ENCODE measurements around the gene TMEM74B.

TMEM74B gene

GRCh38 chr20:1146957-1147356 is 37.8 kb downstream of the TMEM74B start:
- H3K27ac Mint-ChIP-seq: no peak overlapping the region
- no peaks in the 10 kb centered on the region for H3K9me3 Mint-ChIP-seq
- peaks cover 22% of the 10 kb centered on the region for H3K36me3 Mint-ChIP-seq

GRCh38 chr20:1144401-1145172 is 40.2 kb downstream of the TMEM74B start:
- H3K27ac Mint-ChIP-seq: no peak overlapping the region
- H3K27me3 Mint-ChIP-seq: no peaks in the 10 kb centered on the region
- H3K36me3 Mint-ChIP-seq: peaks cover 26% of the 10 kb centered on the region
- H3K4me1 Mint-ChIP-seq: peaks cover 38% of the 10 kb centered on the region
- no peak overlapping the region for H3K4me3 Mint-ChIP-seq
- no peaks in the 10 kb centered on the region for H3K9me3 Mint-ChIP-seq

More at GRCh38 chr20:1146957-1147356, 37.8 kb downstream of the TMEM74B start:
- no peak overlapping the region for H3K4me3 Mint-ChIP-seq
- H3K27me3 Mint-ChIP-seq: no peaks in the 10 kb centered on the region
- peaks cover 45% of the 10 kb centered on the region for H3K4me1 Mint-ChIP-seq

GRCh38 chr20:1137236-1137635 is 47.5 kb downstream of the TMEM74B start:
- H3K4me3 Mint-ChIP-seq: no peak overlapping the region
- H3K36me3 Mint-ChIP-seq: peaks cover 41% of the 10 kb centered on the region
- no peak overlapping the region for H3K27ac Mint-ChIP-seq
- H3K27me3 Mint-ChIP-seq: no peaks in the 10 kb centered on the region
- no peaks in the 10 kb centered on the region for H3K9me3 Mint-ChIP-seq
- peaks cover 29% of the 10 kb centered on the region for H3K4me1 Mint-ChIP-seq

- peaks cover 47% of the 10 kb centered on the region for H3K36me3 Mint-ChIP-seq
- no peak overlapping the region for H3K4me3 Mint-ChIP-seq
- H3K4me1 Mint-ChIP-seq: peaks cover 48% of the 10 kb centered on the region
- no peak overlapping the region for H3K27ac Mint-ChIP-seq
- H3K27me3 Mint-ChIP-seq: no peaks in the 10 kb centered on the region
- no peaks in the 10 kb centered on the region for H3K9me3 Mint-ChIP-seq
These were observed 49.9 kb downstream of the TMEM74B start for GRCh38 chr20:1134836-1135235.

GRCh38 chr20:1134355-1134754 is 50.4 kb downstream of the TMEM74B start:
- Mint-ChIP-seq H3K27me3 (no peaks in the 10 kb centered on the region), H3K27ac (no peak overlapping the region), H3K4me3 (no peak overlapping the region), H3K36me3 (peaks cover 49% of the 10 kb centered on the region), H3K9me3 (no peaks in the 10 kb centered on the region), H3K4me1 (peaks cover 48% of the 10 kb centered on the region)

GRCh38 chr20:1131354-1131753 is 53.4 kb downstream of the TMEM74B start:
- no peak overlapping the region for H3K27ac Mint-ChIP-seq

GRCh38 chr20:1130847-1131246 is 53.9 kb downstream of the TMEM74B start:
- H3K36me3 Mint-ChIP-seq: peaks cover 55% of the 10 kb centered on the region
- no peak overlapping the region for H3K4me3 Mint-ChIP-seq
- H3K27me3 Mint-ChIP-seq: no peaks in the 10 kb centered on the region
- H3K27ac Mint-ChIP-seq: no peak overlapping the region
- H3K4me1 Mint-ChIP-seq: peaks cover 53% of the 10 kb centered on the region
- H3K9me3 Mint-ChIP-seq: no peaks in the 10 kb centered on the region

More at GRCh38 chr20:1131354-1131753, 53.4 kb downstream of the TMEM74B start:
- Mint-ChIP-seq H3K4me1 (peaks cover 54% of the 10 kb centered on the region), H3K27me3 (no peaks in the 10 kb centered on the region), H3K4me3 (no peak overlapping the region), H3K9me3 (no peaks in the 10 kb centered on the region), H3K36me3 (peaks cover 54% of the 10 kb centered on the region)
